ENCODE results near the gene LRMDA.

The LRMDA gene

GRCh38 chr10:75887369-75887768 lies 455.9 kb downstream of the LRMDA start:
- Histone ChIP-seq H3K79me2 (ENCODE audit: low read length) (no peaks in the 10 kb centered on the region), H3K9ac (ENCODE audit: low read length) (no peak overlapping the region), H3K4me1 (ENCODE audit: low read length) (no peaks in the 10 kb centered on the region), H3K4me3 (ENCODE audit: low read length) (no peak overlapping the region), H3K36me3 (replicated peaks; ENCODE audit: low read depth, low read length) (no peaks in the 10 kb centered on the region), H2AFZ (ENCODE audit: low read depth, low read length) (no peak overlapping the region), H3K9me3 (ENCODE audit: insufficient read depth, low read length) (no peaks in the 10 kb centered on the region), H3K27me3 (ENCODE audit: low read depth, low read length) (no peaks in the 10 kb centered on the region), H4K20me1 (ENCODE audit: insufficient read depth, low read length) (no peaks in the 10 kb centered on the region), H3K27ac (ENCODE audit: low read length) (no peak overlapping the region), H3K4me2 (ENCODE audit: low read length) (no peak overlapping the region)
- TF ChIP-seq EZH2phosphoT487 (IDR thresholded peaks at IDR 0.05; ENCODE audit: low read depth) (no peak), CTCF (IDR thresholded peaks at IDR 0.05; ENCODE audit: low read depth, low read length) (no peak)

GRCh38 chr10:75887992-75888680 lies 456.7 kb downstream of the LRMDA start:
- H3K27ac ChIP-seq (ENCODE audit: low read length) = no peak overlapping the region
- no peaks in the 10 kb centered on the region for H3K9me3 ChIP-seq (ENCODE audit: insufficient read depth, low read length)
- TF ChIP-seq CTCF (IDR thresholded peaks at IDR 0.05; ENCODE audit: low read depth, low read length) = no peak
- TF ChIP-seq EZH2phosphoT487 (IDR thresholded peaks at IDR 0.05; ENCODE audit: low read depth) = no peak
- no peak overlapping the region for H3K4me3 ChIP-seq (ENCODE audit: low read length)
- H3K4me1 ChIP-seq (ENCODE audit: low read length) = no peaks in the 10 kb centered on the region
- H3K79me2 ChIP-seq (ENCODE audit: low read length) = no peaks in the 10 kb centered on the region
- H3K36me3 ChIP-seq (replicated peaks; ENCODE audit: low read depth, low read length) = no peaks in the 10 kb centered on the region
- H2AFZ ChIP-seq (ENCODE audit: low read depth, low read length) = no peak overlapping the region
- no peaks in the 10 kb centered on the region for H3K27me3 ChIP-seq (ENCODE audit: low read depth, low read length)
- no peaks in the 10 kb centered on the region for H4K20me1 ChIP-seq (ENCODE audit: insufficient read depth, low read length)
- H3K4me2 ChIP-seq (ENCODE audit: low read length) = no peak overlapping the region
- H3K9ac ChIP-seq (ENCODE audit: low read length) = no peak overlapping the region

GRCh38 chr10:75889051-75889450 lies 457.6 kb downstream of the LRMDA start:
- TF ChIP-seq CTCF (IDR thresholded peaks at IDR 0.05; ENCODE audit: low read depth, low read length) (no peak), EZH2phosphoT487 (IDR thresholded peaks at IDR 0.05; ENCODE audit: low read depth) (no peak)

GRCh38 chr10:75894761-75895160 lies 463.3 kb downstream of the LRMDA start:
- Histone ChIP-seq H3K27me3 (ENCODE audit: low read depth, low read length) (no peaks in the 10 kb centered on the region), H3K79me2 (ENCODE audit: low read length) (no peaks in the 10 kb centered on the region), H3K4me1 (ENCODE audit: low read length) (no peaks in the 10 kb centered on the region), H3K4me3 (ENCODE audit: low read length) (no peak overlapping the region), H3K4me2 (ENCODE audit: low read length) (no peak overlapping the region), H3K27ac (ENCODE audit: low read length) (no peak overlapping the region), H4K20me1 (ENCODE audit: insufficient read depth, low read length) (no peaks in the 10 kb centered on the region), H3K9ac (ENCODE audit: low read length) (no peak overlapping the region), H3K9me3 (ENCODE audit: insufficient read depth, low read length) (no peaks in the 10 kb centered on the region), H3K36me3 (replicated peaks; ENCODE audit: low read depth, low read length) (no peaks in the 10 kb centered on the region), H2AFZ (ENCODE audit: low read depth, low read length) (no peak overlapping the region)
- no peak for TF ChIP-seq CTCF (IDR thresholded peaks at IDR 0.05; ENCODE audit: low read depth, low read length)
- no peak for TF ChIP-seq EZH2phosphoT487 (IDR thresholded peaks at IDR 0.05; ENCODE audit: low read depth)

More at GRCh38 chr10:75889051-75889450, 457.6 kb downstream of the LRMDA start:
- H2AFZ ChIP-seq (ENCODE audit: low read depth, low read length) = no peak overlapping the region
- H3K36me3 ChIP-seq (replicated peaks; ENCODE audit: low read depth, low read length) = no peaks in the 10 kb centered on the region
- H3K4me1 ChIP-seq (ENCODE audit: low read length) = no peaks in the 10 kb centered on the region
- no peaks in the 10 kb centered on the region for H3K9me3 ChIP-seq (ENCODE audit: insufficient read depth, low read length)
- no peaks in the 10 kb centered on the region for H3K79me2 ChIP-seq (ENCODE audit: low read length)
- no peak overlapping the region for H3K9ac ChIP-seq (ENCODE audit: low read length)
- H3K4me3 ChIP-seq (ENCODE audit: low read length) = no peak overlapping the region
- H3K4me2 ChIP-seq (ENCODE audit: low read length) = no peak overlapping the region
- H3K27ac ChIP-seq (ENCODE audit: low read length) = no peak overlapping the region
- no peaks in the 10 kb centered on the region for H3K27me3 ChIP-seq (ENCODE audit: low read depth, low read length)
- H4K20me1 ChIP-seq (ENCODE audit: insufficient read depth, low read length) = no peaks in the 10 kb centered on the region

Data from OCI-LY3 (cell line).